GM19395 (cell line): ENCODE measurements around the gene ADPRHL1.

Experiments used
- ATAC-seq: cut with Tn5 transposase; IDR thresholded peaks from one replicate; pipeline ENCODE4 v1.9.1; 2021; ENCODE audit warnings: mild to moderate bottlenecking, moderate library complexity; ENCODE audit not compliant: unreplicated experiment

ADPRHL1 gene

GRCh38 chr13:113353254-113353653 is 100.0 kb downstream of the ADPRHL1 start:
- no peak for ATAC-seq

- ATAC-seq: no peak
Observed at GRCh38 chr13:113351514-113352026, 101.7 kb downstream of the ADPRHL1 start.

GRCh38 chr13:113350938-113351335 is 102.4 kb downstream of the ADPRHL1 start:
- no peak for ATAC-seq

GRCh38 chr13:113350065-113350937 is 103.0 kb downstream of the ADPRHL1 start:
- no peak for ATAC-seq
